ENCODE data around the gene TMED3. TPM values are rescaled to one million over a fixed set of nuclear protein-coding genes. Genes with fewer than 3 reads are reported as not detected.

TMED3 gene
- 10 to 100 TPM; 50.1 to 74.9 TPM for total RNA-seq

GRCh38 chr15:79310985-79311900 is at the start of gene TMED3:
Gene TMED3 (plus strand): TSS chr15:79311112. CDS start chr15:79311250, 138 bp downstream.
- Histone ChIP-seq H3K4me1 (ENCODE audit: control insufficient read depth in 1 of 2, low read depth in 2 of 2) (peaks cover 9 to 13% of the 10 kb centered on the region in 2 donors), H3K27me3 (replicated peaks; ENCODE audit: insufficient read depth) (no peaks in the 10 kb centered on the region), H3K36me3 (peaks cover 20% of the 10 kb centered on the region), H3K27ac (no peak within 1 kb of the TSS), H3K4me3 (peak within 1 kb of the TSS; percentile 82), H3K9me3 (no peaks in the 10 kb centered on the region)
- no peak for TF ChIP-seq CTCF (IDR thresholded peaks at IDR 0.05)
- no peak for ATAC-seq (ENCODE audit: insufficient number of reproducible peaks, low FRiP score, low read depth)
- no peak for DNase-seq (ENCODE audit: low spot score)

GRCh38 chr15:79261836-79262235 is 49.1 kb upstream of the TMED3 start:
- H3K27ac ChIP-seq: no peak overlapping the region
- H3K9me3 ChIP-seq: no peaks in the 10 kb centered on the region
- peaks cover 17 to 19% of the 10 kb centered on the region in 2 donors for H3K4me1 ChIP-seq (ENCODE audit: control insufficient read depth in 1 of 2, low read depth in 2 of 2)
- no peak for DNase-seq (ENCODE audit: low spot score)
- H3K36me3 ChIP-seq: no peaks in the 10 kb centered on the region
- TF ChIP-seq CTCF (IDR thresholded peaks at IDR 0.05): no peak
- no peak overlapping the region for H3K4me3 ChIP-seq
- H3K27me3 ChIP-seq (replicated peaks; ENCODE audit: insufficient read depth): no peaks in the 10 kb centered on the region
- ATAC-seq (ENCODE audit: insufficient number of reproducible peaks, low FRiP score, low read depth): no peak

- Histone ChIP-seq H3K27me3 (replicated peaks; ENCODE audit: insufficient read depth) (no peaks in the 10 kb centered on the region), H3K4me3 (no peak overlapping the region), H3K27ac (no peak overlapping the region), H3K4me1 (ENCODE audit: control insufficient read depth in 1 of 2, low read depth in 2 of 2) (peaks cover 18 to 25% of the 10 kb centered on the region in 2 donors), H3K9me3 (no peaks in the 10 kb centered on the region), H3K36me3 (no peaks in the 10 kb centered on the region)
- TF ChIP-seq CTCF (IDR thresholded peaks at IDR 0.05): no peak
- ATAC-seq (ENCODE audit: insufficient number of reproducible peaks, low FRiP score, low read depth): no peak
- no peak for DNase-seq (ENCODE audit: low spot score)
These were observed 45.7 kb upstream of the TMED3 start for GRCh38 chr15:79265167-79265566.

- Histone ChIP-seq H3K27ac (peak overlapping the region in 1 of 2 donors; percentile 1), H3K4me3 (no peak overlapping the region), H3K36me3 (no peaks in the 10 kb centered on the region), H3K9me3 (no peaks in the 10 kb centered on the region), H3K27me3 (replicated peaks; ENCODE audit: insufficient read depth) (no peaks in the 10 kb centered on the region), H3K4me1 (ENCODE audit: control insufficient read depth in 1 of 2, low read depth in 2 of 2) (peaks cover 18 to 25% of the 10 kb centered on the region in 2 donors)
- no peak for TF ChIP-seq CTCF (IDR thresholded peaks at IDR 0.05)
- DNase-seq (ENCODE audit: low spot score) (no peak), ATAC-seq (ENCODE audit: insufficient number of reproducible peaks, low FRiP score, low read depth) (no peak)
These were observed 44.8 kb upstream of the TMED3 start for GRCh38 chr15:79265987-79266579.
